HCT116 (cell line): ENCODE data around the gene PLAGL2. TPM values are rescaled to one million over a fixed set of nuclear protein-coding genes. Genes with fewer than 3 reads are reported as not detected.

ENCODE experiments used
- ATAC-seq: fragments of 200-7000 bp; cut with Tn5 transposase; 2 replicates; pipeline ENCODE4 v1.9.1; 2020; ENCODE audit warnings: mild to moderate bottlenecking, moderate library complexity
- BruUV-seq: library from RNA; stranded (reverse); fragments of 400-500 nt; replicated peaks from 2 replicates; lab custom pipeline; 2021; lab: Mats Ljungman, UMichigan
- CTCF ChIA-PET: fragments of 300-600 bp; sonication (Branson Sonifier 250); formaldehyde crosslinking; loops from one replicate; lab custom pipeline; 2021; ENCODE audit warnings: antibody characterized with exemption; lab: Charles Lee
- POLR2A ChIA-PET: fragments of 300-600, 350-600 bp; sonication (Branson Sonifier 250); formaldehyde crosslinking; loops from one replicate; lab custom pipeline; 2021; ENCODE audit warnings: antibody characterized with exemption; lab: Charles Lee
- RAD21 ChIA-PET, 2 experiments: fragments of 300-600 bp; sonication (Branson Sonifier 250); formaldehyde crosslinking; loops; one replicate each; lab custom pipeline; 2023; ENCODE audit warnings: low total read pairs in 2 of 2; ENCODE audit not compliant: uncharacterized antibody in 2 of 2, unreplicated experiment in 2 of 2, low non-redundant PET in 1 of 2; lab: Charles Lee
- DNase-seq: peaks from one replicate; pipeline ENCODE4 v3.0.0-alpha.2; 2010; ENCODE audit warnings: low read depth, low spot score
- H2AFZ ChIP-seq: fragments of 200-600 bp; shearing (Covaris generic), sonication (generic); 2 replicates; pipeline ENCODE4 v1.6.1; 2017; ENCODE audit warnings: low read depth, mixed run types, mixed read lengths, antibody characterized with exemption, low read length; ENCODE audit not compliant: poor library complexity, severe bottlenecking
- H3K27ac ChIP-seq: 2 replicates; pipeline ENCODE4 v1.5.1; 2012; ENCODE audit warnings: low read depth, low read length
- H3K27me3 ChIP-seq: fragments of 200-600 bp; sonication (generic); 2 replicates; pipeline ENCODE4 v1.6.1; 2016; ENCODE audit warnings: mixed run types, low read length, mixed read lengths; ENCODE audit not compliant: insufficient read depth
- H3K36me3 ChIP-seq, 2 experiments: fragments of 200-500 bp in 1 of 2; fragments of 200-600 bp in 1 of 2; sonication (Bioruptor generic) in 1 of 2; sonication (generic) in 1 of 2; 2 replicates each; pipeline versions ENCODE4 v1.5.1 to v1.6.1; 2014 to 2016; ENCODE audit warnings: low read length in 2 of 2, inconsistent platforms in 1 of 2, mixed read lengths in 1 of 2, mixed run types in 1 of 2; ENCODE audit not compliant: insufficient read depth in 2 of 2, control insufficient read depth in 1 of 2
- H3K4me1 ChIP-seq, 2 experiments: fragments of 200-600 bp in 1 of 2; sonication (generic) in 1 of 2; 2 replicates each; pipeline versions ENCODE4 v1.5.1 to v1.6.1; 2012 to 2017; ENCODE audit warnings: low read length in 2 of 2, inconsistent platforms in 1 of 2, mild to moderate bottlenecking in 1 of 2, mixed read lengths in 1 of 2, mixed run types in 1 of 2, moderate library complexity in 1 of 2; ENCODE audit not compliant: insufficient read depth in 2 of 2, control insufficient read depth in 1 of 2
- H3K4me2 ChIP-seq: fragments of 200-600 bp; sonication (generic); 2 replicates; pipeline ENCODE4 v1.6.1; 2017; ENCODE audit warnings: mixed run types, low read length, mixed read lengths
- H3K4me3 ChIP-seq, 2 experiments: fragments of 200-600 bp in 1 of 2; sonication (generic) in 1 of 2; replicated peaks in 1 of 2; 2 replicates each; pipeline ENCODE4 v1.5.1; 2011 to 2016; ENCODE audit warnings: low read length in 2 of 2, control low read depth in 1 of 2, low read depth in 1 of 2, mild to moderate bottlenecking in 1 of 2, mixed read lengths in 1 of 2, mixed run types in 1 of 2
- H3K79me2 ChIP-seq: fragments of 200-600 bp; sonication (generic); 2 replicates; pipeline ENCODE4 v1.6.1; 2017; ENCODE audit warnings: mild to moderate bottlenecking, mixed run types, low read length, moderate library complexity, mixed read lengths; ENCODE audit not compliant: insufficient read depth
- H3K9ac ChIP-seq: fragments of 200-600 bp; sonication (generic); 2 replicates; pipeline ENCODE4 v1.6.1; 2016; ENCODE audit warnings: low read length, mixed read lengths
- H3K9me2 ChIP-seq: fragments of 200-600 bp; sonication (generic), shearing (Covaris generic); 2 replicates; pipeline ENCODE4 v1.6.1; 2017; ENCODE audit warnings: mixed run types, mild to moderate bottlenecking, moderate library complexity; ENCODE audit not compliant: insufficient read depth
- H3K9me3 ChIP-seq, 2 experiments: fragments of 200-500 bp in 1 of 2; fragments of 200-600 bp in 1 of 2; sonication (Bioruptor generic) in 1 of 2; sonication (generic) in 1 of 2; 2 replicates each; pipeline ENCODE4 v1.6.1; 2014 to 2017; ENCODE audit warnings: low read length in 2 of 2, mixed read lengths in 2 of 2, inconsistent platforms in 1 of 2, low read depth in 1 of 2, mild to moderate bottlenecking in 1 of 2, mixed run types in 1 of 2, moderate library complexity in 1 of 2; ENCODE audit not compliant: control insufficient read depth in 1 of 2, insufficient read depth in 1 of 2
- H4K20me1 ChIP-seq: fragments of 200-600 bp; sonication (generic), shearing (Covaris generic); 2 replicates; pipeline ENCODE4 v1.6.1; 2017; ENCODE audit warnings: mixed run types, mild to moderate bottlenecking, moderate library complexity; ENCODE audit not compliant: insufficient read depth
- CBX3 ChIP-seq: IDR thresholded peaks from 2 replicates; pipeline ENCODE4 v1.6.1; 2012; ENCODE audit warnings: low read depth
- CTCF ChIP-seq, 3 experiments: fragments of 200-600 bp in 1 of 3; sonication (generic) in 1 of 3; IDR thresholded peaks in 2 of 3; conservative IDR thresholded peaks in 1 of 3; 2 replicates each; pipeline ENCODE4 v1.5.1; 2012 to 2017; ENCODE audit warnings: low read depth in 2 of 3, low read length in 2 of 3, antibody characterized with exemption in 1 of 3, borderline replicate concordance in 1 of 3, control low read depth in 1 of 3, mild to moderate bottlenecking in 1 of 3, mixed read lengths in 1 of 3, mixed run types in 1 of 3, moderate library complexity in 1 of 3; ENCODE audit not compliant: insufficient read depth in 1 of 3
- EGR1 ChIP-seq: IDR thresholded peaks from 2 replicates; pipeline ENCODE4 v1.6.1; 2012; ENCODE audit warnings: low read depth
- ELF1 ChIP-seq: IDR thresholded peaks from 2 replicates; pipeline ENCODE4 v1.6.1; 2012; ENCODE audit warnings: low read depth, borderline replicate concordance
- EZH2phosphoT487 ChIP-seq: fragments of 200-600 bp; IDR thresholded peaks from 2 replicates; pipeline ENCODE4 v1.6.1; 2018; ENCODE audit warnings: antibody characterized with exemption, borderline replicate concordance
- FOSL1 ChIP-seq: IDR thresholded peaks from 2 replicates; pipeline ENCODE4 v1.6.1; 2012; ENCODE audit warnings: low read depth
- POLR2A ChIP-seq: IDR thresholded peaks from 2 replicates; pipeline ENCODE4 v1.7.0; 2011; ENCODE audit warnings: borderline replicate concordance; ENCODE audit not compliant: insufficient read depth, insufficient read length; ENCODE audit errors: extremely low read depth
- POLR2AphosphoS5 ChIP-seq: IDR thresholded peaks from 2 replicates; pipeline ENCODE4 v1.6.1; 2011; ENCODE audit warnings: mild to moderate bottlenecking, low read depth, low read length, moderate library complexity
- SP1 ChIP-seq: IDR thresholded peaks from 2 replicates; pipeline ENCODE4 v1.6.1; 2012; ENCODE audit warnings: low read depth
- SRF ChIP-seq: IDR thresholded peaks from 2 replicates; pipeline ENCODE4 v1.6.1; 2012; ENCODE audit warnings: low read depth
- TCF7L2 ChIP-seq: IDR thresholded peaks from 2 replicates; pipeline ENCODE4 v1.7.0; 2011; ENCODE audit warnings: borderline replicate concordance, inconsistent platforms; ENCODE audit not compliant: insufficient read depth, insufficient read length; ENCODE audit errors: extremely low read depth
- YY1 ChIP-seq: IDR thresholded peaks from 2 replicates; pipeline ENCODE4 v1.6.1; 2011; ENCODE audit warnings: low read length, low read depth, moderate library complexity, mild to moderate bottlenecking; ENCODE audit not compliant: insufficient replicate concordance; ENCODE audit errors: extremely low read depth
- ZBTB33 ChIP-seq: IDR thresholded peaks from 2 replicates; pipeline ENCODE4 v1.6.1; 2011; ENCODE audit warnings: mild to moderate bottlenecking, low read length, moderate library complexity; ENCODE audit not compliant: insufficient replicate concordance; ENCODE audit errors: extremely low read depth
- ZFX ChIP-seq: fragments of 450-650 bp; IDR thresholded peaks from 2 replicates; pipeline ENCODE4 v1.6.1; 2017
- intact Hi-C: fragments of 100-400 bp; cut with micrococcal nuclease; formaldehyde crosslinking; loops from 2 replicates; pipeline ENCODE4 v1.10.0; 2022
- total RNA-seq: library from RNA; stranded (reverse); gene quantifications from one replicate; pipeline ENCODE4 v1.2.1, GENCODE V29; 2021; ENCODE audit not compliant: unreplicated experiment

The PLAGL2 gene
- total RNA-seq, 1 experiment from 2014 or later = 18.3 TPM

GRCh38 chr20:32165836-32166545, 41.6 kb downstream of the PLAGL2 start:
- H3K79me2 ChIP-seq = no peaks in the 10 kb centered on the region
- RAD21 ChIA-PET = no interaction called here
- peaks cover 9% of the 10 kb centered on the region in 2 experiments; a peak in 3 of 4 replicates for H3K4me1 ChIP-seq
- ATAC-seq = no peak
- CTCF ChIA-PET = no interaction called here
- no TSS peak for BruUV-seq
- TF ChIP-seq ZFX = no peak
- TF ChIP-seq FOSL1 = no peak
- no peak for TF ChIP-seq YY1
- no peak for TF ChIP-seq TCF7L2
- no peak for TF ChIP-seq EZH2phosphoT487
- no peak for TF ChIP-seq POLR2AphosphoS5
- TF ChIP-seq EGR1 = no peak
- no peak for TF ChIP-seq ZBTB33
- TF ChIP-seq POLR2A = no peak
- TF ChIP-seq SRF = no peak
- TF ChIP-seq ELF1 = no peak
- TF ChIP-seq CTCF (IDR thresholded peaks at IDR 0.05 in 2 of 3, conservative IDR thresholded peaks at IDR 0.05 in 1 of 3; ENCODE audit: borderline replicate concordance in 1 of 3, insufficient read depth in 1 of 3, low read depth in 2 of 3, low read length in 2 of 3) = no peak
- TF ChIP-seq CBX3 = no peak
- no peak for TF ChIP-seq SP1
- no peak for DNase-seq
- peaks cover 22 to 23% of the 10 kb centered on the region in 2 experiments for H3K36me3 ChIP-seq
- intact Hi-C loops = no loop called here
- H4K20me1 ChIP-seq = no peaks in the 10 kb centered on the region
- H3K9me3 ChIP-seq = no peaks in the 10 kb centered on the region
- H3K4me2 ChIP-seq = no peak overlapping the region
- H3K27ac ChIP-seq = no peak overlapping the region
- no peaks in the 10 kb centered on the region for H3K27me3 ChIP-seq
- POLR2A ChIA-PET = no interaction called here
- H2AFZ ChIP-seq = no peak overlapping the region
- no peak overlapping the region for H3K4me3 ChIP-seq
- no peak overlapping the region for H3K9ac ChIP-seq
- no peaks in the 10 kb centered on the region for H3K9me2 ChIP-seq
